ENCODE data around the gene HUS1.

DNA sequence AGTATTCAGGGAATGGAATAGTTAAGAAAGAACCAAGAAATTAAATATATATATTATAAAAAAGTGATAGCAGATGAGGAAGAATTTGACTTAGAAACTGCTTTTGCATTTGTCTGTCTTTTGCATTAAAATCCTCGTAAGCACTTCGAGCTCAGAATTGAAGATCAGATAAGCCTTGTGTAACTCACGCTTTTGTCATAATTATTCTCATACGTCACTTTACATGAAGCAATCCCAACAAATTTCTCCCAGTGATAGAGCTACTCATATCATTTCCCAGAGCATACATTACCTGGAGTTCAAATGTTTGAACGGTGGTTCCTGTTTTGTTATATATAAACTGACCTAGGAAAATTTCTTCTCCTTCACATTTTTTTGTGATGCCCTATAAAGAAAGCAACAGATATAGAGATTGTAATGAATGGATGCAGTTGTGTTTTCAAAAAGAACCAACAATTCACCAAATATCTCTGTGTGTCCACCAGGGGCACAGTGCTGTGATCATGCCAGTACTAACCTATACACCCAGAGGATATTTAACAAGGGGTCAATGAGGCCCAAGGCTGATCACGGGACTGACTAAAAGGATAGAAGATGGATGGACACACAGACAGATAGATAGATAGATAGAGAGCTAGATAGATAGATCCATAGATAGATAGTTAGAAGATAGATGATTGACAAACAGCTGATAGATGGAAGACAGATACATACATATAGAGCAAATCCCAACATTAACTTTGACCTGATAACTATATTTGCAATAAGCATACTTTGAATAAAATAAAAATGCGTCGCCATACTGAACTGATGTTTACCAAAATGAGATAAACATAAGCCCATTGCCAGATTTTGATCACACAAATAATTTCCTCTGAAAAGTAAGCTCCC lies 9.3 kb upstream of the HUS1 start:
- TF ChIP-seq RAD21 (IDR thresholded peaks at IDR 0.05; ENCODE audit: low read length) (no peak), CTCF (conservative IDR thresholded peaks at IDR 0.05; ENCODE audit: low read depth, low read length) (peak; percentile 34), FOS (IDR thresholded peaks at IDR 0.05; ENCODE audit: low read depth, low read length) (no peak), SMC3 (IDR thresholded peaks at IDR 0.05; ENCODE audit: low read depth, low read length) (no peak), POLR2A (IDR thresholded peaks at IDR 0.05; ENCODE audit: low read depth, low read length) (no peak)
